Activated CD4-positive, alpha-beta T cell treated with anti-CD3 and anti-CD28 coated beads for 48 hours (primary cell): ENCODE data around the gene PRMT2.
A peak's percentile ranks its signal among the peaks of the same experiment; 100 is the strongest.
"Not testable (repeated sequence)": the region's sequence is repeated elsewhere in the genome, so short reads cannot be mapped to it uniquely, and the experiment has no call there.

ENCODE experiments used
- DNase-seq: peaks from one replicate; pipeline ENCODE4 v3.0.0-alpha.2; 2020

Gene PRMT2

GRCh38 chr21:46645840-46646239 lies 10.4 kb downstream of the PRMT2 start:
- no peak for DNase-seq

- DNase-seq = no peak
Measured at GRCh38 chr21:46646541-46647154, 11.2 kb downstream of the PRMT2 start.

- no peak for DNase-seq
Measured at GRCh38 chr21:46648539-46648938, 13.1 kb downstream of the PRMT2 start.

- DNase-seq = no peak
Measured at GRCh38 chr21:46649356-46649755, 13.9 kb downstream of the PRMT2 start.

- no peak for DNase-seq
Measured at GRCh38 chr21:46650476-46651098, 15.1 kb downstream of the PRMT2 start.

GRCh38 chr21:46651121-46651520 lies 15.6 kb downstream of the PRMT2 start:
- DNase-seq = no peak

GRCh38 chr21:46655230-46655629 lies 19.8 kb downstream of the PRMT2 start:
- no peak for DNase-seq

- DNase-seq = no peak
Measured at GRCh38 chr21:46656820-46657219, 21.3 kb downstream of the PRMT2 start.

GRCh38 chr21:46660505-46660904 lies 25.0 kb downstream of the PRMT2 start:
- peak; percentile 29 for DNase-seq

- DNase-seq = no peak
Measured at GRCh38 chr21:46661211-46661625, 25.7 kb downstream of the PRMT2 start.

- DNase-seq = no peak
Measured at GRCh38 chr21:46661642-46662366, 26.3 kb downstream of the PRMT2 start.

GRCh38 chr21:46662367-46662654 lies 26.8 kb downstream of the PRMT2 start:
- no peak for DNase-seq

GRCh38 chr21:46662765-46663500 lies 27.5 kb downstream of the PRMT2 start:
- DNase-seq = no peak

GRCh38 chr21:46663754-46664153 lies 28.3 kb downstream of the PRMT2 start:
- no peak for DNase-seq

GRCh38 chr21:46664316-46664995 lies 29.0 kb downstream of the PRMT2 start:
- no peak for DNase-seq

GRCh38 chr21:46665566-46665965 lies 30.1 kb downstream of the PRMT2 start:
- DNase-seq = no peak

GRCh38 chr21:46666941-46667740 lies 31.7 kb downstream of the PRMT2 start:
- DNase-seq = peak; percentile 33

GRCh38 chr21:46667741-46668380 lies 32.4 kb downstream of the PRMT2 start:
- DNase-seq = peak; percentile 15

GRCh38 chr21:46668381-46668780 lies 32.9 kb downstream of the PRMT2 start:
- no peak for DNase-seq

- not testable (repeated sequence) for DNase-seq
Measured at GRCh38 chr21:46668904-46669303, 33.4 kb downstream of the PRMT2 start.

GRCh38 chr21:46674430-46675007 lies 39.0 kb downstream of the PRMT2 start:
- DNase-seq = no peak
